Measurements from ENCODE around the gene CALHM4. TPM values are rescaled to one million over a fixed set of nuclear protein-coding genes. Genes with fewer than 3 reads are reported as not detected.

CALHM4 gene
- total RNA-seq, 4 donors from 2014 or later: not detected

GRCh38 chr6:116514111-116514510 is 39.4 kb upstream of the CALHM4 start:
- TF ChIP-seq, protein P1, sequence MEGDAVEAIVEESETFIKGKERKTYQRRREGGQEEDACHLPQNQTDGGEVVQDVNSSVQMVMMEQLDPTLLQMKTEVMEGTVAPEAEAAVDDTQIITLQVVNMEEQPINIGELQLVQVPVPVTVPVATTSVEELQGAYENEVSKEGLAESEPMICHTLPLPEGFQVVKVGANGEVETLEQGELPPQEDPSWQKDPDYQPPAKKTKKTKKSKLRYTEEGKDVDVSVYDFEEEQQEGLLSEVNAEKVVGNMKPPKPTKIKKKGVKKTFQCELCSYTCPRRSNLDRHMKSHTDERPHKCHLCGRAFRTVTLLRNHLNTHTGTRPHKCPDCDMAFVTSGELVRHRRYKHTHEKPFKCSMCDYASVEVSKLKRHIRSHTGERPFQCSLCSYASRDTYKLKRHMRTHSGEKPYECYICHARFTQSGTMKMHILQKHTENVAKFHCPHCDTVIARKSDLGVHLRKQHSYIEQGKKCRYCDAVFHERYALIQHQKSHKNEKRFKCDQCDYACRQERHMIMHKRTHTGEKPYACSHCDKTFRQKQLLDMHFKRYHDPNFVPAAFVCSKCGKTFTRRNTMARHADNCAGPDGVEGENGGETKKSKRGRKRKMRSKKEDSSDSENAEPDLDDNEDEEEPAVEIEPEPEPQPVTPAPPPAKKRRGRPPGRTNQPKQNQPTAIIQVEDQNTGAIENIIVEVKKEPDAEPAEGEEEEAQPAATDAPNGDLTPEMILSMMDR (IDR thresholded peaks at IDR 0.05; ENCODE audit: low read depth): no peak

GRCh38 chr6:116515141-116515540 is 38.4 kb upstream of the CALHM4 start:
- TF ChIP-seq, protein P1 (IDR thresholded peaks at IDR 0.05; ENCODE audit: low read depth): no peak

- TF ChIP-seq, protein P1 (IDR thresholded peaks at IDR 0.05; ENCODE audit: low read depth): no peak
Measured at GRCh38 chr6:116518621-116519368, 34.8 kb upstream of the CALHM4 start.

DNA sequence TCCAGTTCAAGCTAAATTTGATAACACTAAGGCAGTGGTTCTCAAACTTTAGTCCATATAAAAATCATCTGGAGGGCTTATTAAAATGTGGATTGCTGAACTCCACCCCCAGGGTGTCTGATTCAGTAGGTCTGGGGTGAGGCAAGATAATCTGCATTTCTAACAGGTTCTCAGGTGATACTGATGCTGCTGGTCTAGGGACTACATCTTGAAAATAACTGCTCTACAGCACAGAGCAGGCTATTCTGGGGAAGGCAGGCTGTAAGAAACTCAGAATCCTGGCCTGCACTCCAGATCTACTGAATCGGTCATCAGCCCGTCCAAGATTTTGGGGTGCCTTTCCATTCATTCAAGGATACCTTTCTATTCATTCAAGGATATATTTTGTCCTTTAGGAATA is 30.7 kb upstream of the CALHM4 start:
- TF ChIP-seq, protein P1 (IDR thresholded peaks at IDR 0.05; ENCODE audit: low read depth): no peak

DNA sequence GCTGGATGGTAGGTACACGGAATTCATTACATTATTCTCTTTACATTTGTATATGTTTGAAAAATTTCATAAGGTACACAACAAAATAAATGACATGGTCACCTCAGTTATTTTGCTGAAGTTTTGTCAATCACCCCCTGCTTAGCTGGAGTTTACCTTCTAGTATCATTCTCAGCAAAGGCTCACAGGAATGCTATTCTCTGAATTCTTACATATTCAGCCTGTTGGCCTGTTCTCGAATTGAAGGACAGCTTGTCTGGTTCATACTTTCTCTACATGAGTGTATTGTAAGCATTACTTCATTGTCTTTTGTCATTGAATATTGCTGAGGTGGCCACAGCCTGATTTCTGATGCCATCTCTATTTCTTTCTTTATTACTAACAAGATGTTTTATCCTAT is 29.3 kb upstream of the CALHM4 start:
- TF ChIP-seq, protein P1 (IDR thresholded peaks at IDR 0.05; ENCODE audit: low read depth): no peak

- TF ChIP-seq, protein P1 (IDR thresholded peaks at IDR 0.05; ENCODE audit: low read depth): no peak
Measured at GRCh38 chr6:116528133-116528532, 25.4 kb upstream of the CALHM4 start.

GRCh38 chr6:116528780-116529179 is 24.8 kb upstream of the CALHM4 start:
- TF ChIP-seq, protein P1 (IDR thresholded peaks at IDR 0.05; ENCODE audit: low read depth): no peak

Data from subcutaneous adipose tissue (tissue), 4 donors.